Peyer's patch (tissue), 4 donors: ENCODE results near the gene THADA. TPM values are rescaled to one million over a fixed set of nuclear protein-coding genes. Genes with fewer than 3 reads are reported as not detected.

ENCODE experiments used
- DNase-seq, 3 donors: peaks; one replicate each; pipeline ENCODE4 v3.0.0-alpha.2; 2017 to 2019
- H3K27ac ChIP-seq, 4 donors: fragments of 200-600 bp; sonication (generic); one replicate each; pipeline ENCODE4 v1.5.1; 2016 to 2019
- H3K27me3 ChIP-seq, 2 donors: fragments of 200-600 bp; sonication (generic); one replicate each; pipeline ENCODE4 v1.5.1; 2019
- H3K36me3 ChIP-seq, 3 donors: fragments of 200-600 bp; sonication (generic); one replicate each; pipeline ENCODE4 v1.5.1; 2016 to 2019
- H3K4me1 ChIP-seq, 4 donors: fragments of 200-600 bp; sonication (generic); one replicate each; pipeline ENCODE4 v1.5.1; 2016 to 2019
- H3K4me3 ChIP-seq, 4 donors: fragments of 200-600 bp; sonication (generic); 1 replicate in 3 of 4; 2 replicates in 1 of 4; pipeline ENCODE4 v1.5.1; 2016 to 2019; ENCODE audit warnings: mild to moderate bottlenecking in 1 of 4
- H3K9me3 ChIP-seq, 4 donors: fragments of 200-600 bp; sonication (generic); one replicate each; pipeline ENCODE4 v1.5.1; 2016 to 2019; ENCODE audit warnings: mild to moderate bottlenecking in 1 of 4
- CTCF ChIP-seq, 6 experiments: fragments of 450-650 bp in 4 of 6; fragments of 200-600 bp in 2 of 6; sonication (generic) in 1 of 6; IDR thresholded peaks; one replicate each; pipeline ENCODE4 v1.5.1; 2017 to 2019; ENCODE audit warnings: antibody characterized with exemption in 6 of 6, mild to moderate bottlenecking in 3 of 6, moderate library complexity in 1 of 6
- POLR2A ChIP-seq, 2 donors: fragments of 450-650 bp; IDR thresholded peaks; one replicate each; pipeline ENCODE4 v1.5.1; 2017; ENCODE audit warnings: antibody characterized with exemption in 2 of 2, mild to moderate bottlenecking in 2 of 2, moderate library complexity in 2 of 2
- total RNA-seq, 4 donors: library from RNA; depleted of rRNA; stranded (reverse); fragments of >200 nt; gene quantifications; one replicate each; pipeline ENCODE4 v1.1.0, GENCODE V29; 2016

THADA gene
- total RNA-seq, 4 donors from 2014 or later: 19.3 to 76.7 (median 26.3) TPM

- H3K4me1 ChIP-seq: peaks cover 0 to 6% (median 1%) of the 10 kb centered on the region in 4 donors
- H3K9me3 ChIP-seq: no peaks in the 10 kb centered on the region
- H3K4me3 ChIP-seq: no peak overlapping the region
- no peak for DNase-seq
- no peaks in the 10 kb centered on the region for H3K27me3 ChIP-seq
- peak overlapping the region; percentile 16 to 59 (median 40) for H3K27ac ChIP-seq
- no peak for TF ChIP-seq POLR2A (IDR thresholded peaks at IDR 0.05)
- no peak for TF ChIP-seq CTCF (IDR thresholded peaks at IDR 0.05)
- H3K36me3 ChIP-seq: no peaks in the 10 kb centered on the region
Observed at GRCh38 chr2:43541165-43541564, 54.7 kb downstream of the THADA start.

- no peaks in the 10 kb centered on the region for H3K27me3 ChIP-seq
- no peak overlapping the region for H3K4me3 ChIP-seq
- peaks cover 0 to 6% (median 1%) of the 10 kb centered on the region in 4 donors for H3K4me1 ChIP-seq
- TF ChIP-seq POLR2A (IDR thresholded peaks at IDR 0.05) (no peak), CTCF (IDR thresholded peaks at IDR 0.05) (no peak)
- H3K9me3 ChIP-seq: no peaks in the 10 kb centered on the region
- no peaks in the 10 kb centered on the region for H3K36me3 ChIP-seq
- DNase-seq: peak in 2 of 3 donors; percentile 28 to 77
- peak overlapping the region; percentile 6 to 64 (median 48) for H3K27ac ChIP-seq
Observed at GRCh38 chr2:43540021-43540779, 55.6 kb downstream of the THADA start.

DNA sequence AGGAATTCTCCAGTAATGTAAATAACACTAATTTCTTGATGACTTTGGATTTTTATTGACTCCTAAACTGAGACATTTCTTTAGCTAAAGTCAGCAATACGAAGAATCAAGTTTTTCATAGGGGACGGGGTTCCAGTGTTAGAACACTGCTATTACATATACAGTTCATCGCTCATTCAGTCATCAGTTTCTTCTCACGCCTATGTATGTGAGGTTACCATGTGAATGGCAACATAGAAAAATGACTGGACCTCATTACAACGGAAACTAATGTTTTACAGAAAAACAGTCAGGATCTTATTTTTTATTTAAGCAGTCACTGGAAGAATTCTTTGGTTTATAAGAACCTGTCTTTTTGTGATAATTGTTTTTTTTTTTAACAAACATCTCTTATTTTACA lies 56.4 kb downstream of the THADA start:
- Histone ChIP-seq H3K4me1 (peaks cover 0 to 6% (median 1%) of the 10 kb centered on the region in 4 donors), H3K4me3 (no peak overlapping the region), H3K27me3 (no peaks in the 10 kb centered on the region), H3K9me3 (no peaks in the 10 kb centered on the region), H3K36me3 (no peaks in the 10 kb centered on the region), H3K27ac (peak overlapping the region; percentile 12 to 64 (median 44))
- DNase-seq: no peak
- TF ChIP-seq CTCF (IDR thresholded peaks at IDR 0.05) (no peak), POLR2A (IDR thresholded peaks at IDR 0.05) (no peak)

GRCh38 chr2:43538034-43538670 lies 57.7 kb downstream of the THADA start:
- H3K27ac ChIP-seq: peak overlapping the region; percentile 29 to 64 (median 53)
- no peaks in the 10 kb centered on the region for H3K36me3 ChIP-seq
- H3K4me3 ChIP-seq: no peak overlapping the region
- TF ChIP-seq POLR2A (IDR thresholded peaks at IDR 0.05): no peak
- no peak for TF ChIP-seq CTCF (IDR thresholded peaks at IDR 0.05)
- H3K9me3 ChIP-seq: no peaks in the 10 kb centered on the region
- H3K27me3 ChIP-seq: no peaks in the 10 kb centered on the region
- DNase-seq: no peak
- H3K4me1 ChIP-seq: peaks cover 0 to 6% (median 1%) of the 10 kb centered on the region in 4 donors

DNA sequence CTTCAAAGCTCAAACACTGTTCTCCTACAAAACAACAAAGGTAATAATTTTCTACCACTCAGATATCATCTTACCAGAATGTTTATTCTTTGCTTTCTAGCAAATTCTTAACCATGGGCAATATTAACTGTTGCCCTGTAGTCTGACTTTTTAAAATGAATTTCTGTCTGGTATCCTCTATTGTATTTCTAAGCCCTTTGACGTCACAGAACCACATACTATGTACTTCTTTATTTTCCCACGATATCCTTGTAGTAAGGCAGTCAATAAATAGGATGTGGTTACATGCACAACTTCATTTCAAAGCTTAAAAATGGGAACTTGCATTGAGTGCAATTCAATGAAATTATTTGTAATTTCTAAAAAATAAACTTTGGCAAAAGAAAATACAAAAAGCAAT lies 58.7 kb downstream of the THADA start:
- TF ChIP-seq CTCF (IDR thresholded peaks at IDR 0.05) (no peak), POLR2A (IDR thresholded peaks at IDR 0.05) (no peak)
- DNase-seq: no peak
- Histone ChIP-seq H3K9me3 (no peaks in the 10 kb centered on the region), H3K4me1 (peaks cover 0 to 6% (median 1%) of the 10 kb centered on the region in 4 donors), H3K36me3 (no peaks in the 10 kb centered on the region), H3K4me3 (no peak overlapping the region), H3K27me3 (no peaks in the 10 kb centered on the region), H3K27ac (peak overlapping the region in 2 of 4 donors; percentile 14 to 21)
